Activated CD4-positive, alpha-beta T cell treated with anti-CD3 and anti-CD28 coated beads, Interleukin-2, amount 50 U/mL, for 48 hours (primary cell): ENCODE data around the gene BCLAF1.

Experiments
- DNase-seq, 2 experiments: peaks; one replicate each; pipeline ENCODE4 v3.0.0-alpha.2; 2020

BCLAF1 gene

GRCh38 chr6:136289579-136290409, at the start of gene BCLAF1:
Gene BCLAF1, minus strand, starts transcription at chr6:136289846. Its CDS starts 9,980 bp downstream, at chr6:136279866.
- peak; percentile 98 to 99 for DNase-seq

GRCh38 chr6:136338486-136338885, 48.8 kb upstream of the BCLAF1 start:
- no peak for DNase-seq

- no peak for DNase-seq
Measured at GRCh38 chr6:136337606-136338005, 48.0 kb upstream of the BCLAF1 start.

- no peak for DNase-seq
Measured at GRCh38 chr6:136337121-136337520, 47.5 kb upstream of the BCLAF1 start.

- DNase-seq: no peak
Measured at GRCh38 chr6:136335736-136336363, 46.2 kb upstream of the BCLAF1 start.

- DNase-seq: no peak
Measured at GRCh38 chr6:136334853-136335252, 45.2 kb upstream of the BCLAF1 start.

GRCh38 chr6:136334465-136334846, 44.8 kb upstream of the BCLAF1 start:
- no peak for DNase-seq

GRCh38 chr6:136333824-136334464, 44.3 kb upstream of the BCLAF1 start:
- DNase-seq: no peak

GRCh38 chr6:136331461-136331860, 41.8 kb upstream of the BCLAF1 start:
- DNase-seq: no peak

GRCh38 chr6:136330634-136331033, 41.0 kb upstream of the BCLAF1 start:
- DNase-seq: no peak

GRCh38 chr6:136326038-136326553, 36.5 kb upstream of the BCLAF1 start:
- no peak for DNase-seq

- DNase-seq: no peak
Measured at GRCh38 chr6:136324686-136325380, 35.2 kb upstream of the BCLAF1 start.

GRCh38 chr6:136323431-136324112, 33.9 kb upstream of the BCLAF1 start:
- no peak for DNase-seq

- DNase-seq: no peak
Measured at GRCh38 chr6:136319732-136320131, 30.1 kb upstream of the BCLAF1 start.

GRCh38 chr6:136318676-136319075, 29.0 kb upstream of the BCLAF1 start:
- DNase-seq: no peak

- DNase-seq: no peak
Measured at GRCh38 chr6:136317971-136318370, 28.3 kb upstream of the BCLAF1 start.

- peak; percentile 49 to 59 for DNase-seq
Measured at GRCh38 chr6:136317021-136317694, 27.5 kb upstream of the BCLAF1 start.

GRCh38 chr6:136315594-136315993, 25.9 kb upstream of the BCLAF1 start:
- no peak for DNase-seq

GRCh38 chr6:136312975-136313374, 23.3 kb upstream of the BCLAF1 start:
- DNase-seq: no peak

GRCh38 chr6:136309729-136310311, 20.2 kb upstream of the BCLAF1 start:
- no peak for DNase-seq

- DNase-seq: no peak
Measured at GRCh38 chr6:136309171-136309570, 19.5 kb upstream of the BCLAF1 start.
